ENCODE data around the gene CASTOR1.

The CASTOR1 gene

DNA sequence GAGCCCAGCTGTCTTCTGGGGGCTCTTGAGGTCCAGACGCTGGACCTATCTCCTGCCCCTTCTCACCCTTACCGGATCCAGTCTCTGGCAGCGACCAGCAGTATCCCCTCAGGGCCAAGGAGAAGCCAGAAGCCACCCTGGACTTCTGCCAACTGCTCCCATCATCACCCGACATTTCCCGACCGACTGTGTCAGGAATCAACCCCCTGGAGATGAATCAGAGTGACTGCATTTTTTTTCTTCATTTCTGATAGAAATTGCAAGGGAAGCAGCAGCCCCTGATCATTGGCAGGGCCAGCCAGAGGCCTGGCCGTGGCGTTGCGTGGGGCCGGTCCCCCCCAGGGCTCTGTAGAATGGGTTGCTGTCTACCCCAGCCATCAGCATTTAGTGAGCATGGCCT lies 37.6 kb downstream of the CASTOR1 start:
- TF ChIP-seq, protein P1, sequence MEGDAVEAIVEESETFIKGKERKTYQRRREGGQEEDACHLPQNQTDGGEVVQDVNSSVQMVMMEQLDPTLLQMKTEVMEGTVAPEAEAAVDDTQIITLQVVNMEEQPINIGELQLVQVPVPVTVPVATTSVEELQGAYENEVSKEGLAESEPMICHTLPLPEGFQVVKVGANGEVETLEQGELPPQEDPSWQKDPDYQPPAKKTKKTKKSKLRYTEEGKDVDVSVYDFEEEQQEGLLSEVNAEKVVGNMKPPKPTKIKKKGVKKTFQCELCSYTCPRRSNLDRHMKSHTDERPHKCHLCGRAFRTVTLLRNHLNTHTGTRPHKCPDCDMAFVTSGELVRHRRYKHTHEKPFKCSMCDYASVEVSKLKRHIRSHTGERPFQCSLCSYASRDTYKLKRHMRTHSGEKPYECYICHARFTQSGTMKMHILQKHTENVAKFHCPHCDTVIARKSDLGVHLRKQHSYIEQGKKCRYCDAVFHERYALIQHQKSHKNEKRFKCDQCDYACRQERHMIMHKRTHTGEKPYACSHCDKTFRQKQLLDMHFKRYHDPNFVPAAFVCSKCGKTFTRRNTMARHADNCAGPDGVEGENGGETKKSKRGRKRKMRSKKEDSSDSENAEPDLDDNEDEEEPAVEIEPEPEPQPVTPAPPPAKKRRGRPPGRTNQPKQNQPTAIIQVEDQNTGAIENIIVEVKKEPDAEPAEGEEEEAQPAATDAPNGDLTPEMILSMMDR (IDR thresholded peaks at IDR 0.05; ENCODE audit: low read depth, low read length), result no peak
- H3K4me3 ChIP-seq (ENCODE audit: low read depth, low read length), result no peak overlapping the region

DNA sequence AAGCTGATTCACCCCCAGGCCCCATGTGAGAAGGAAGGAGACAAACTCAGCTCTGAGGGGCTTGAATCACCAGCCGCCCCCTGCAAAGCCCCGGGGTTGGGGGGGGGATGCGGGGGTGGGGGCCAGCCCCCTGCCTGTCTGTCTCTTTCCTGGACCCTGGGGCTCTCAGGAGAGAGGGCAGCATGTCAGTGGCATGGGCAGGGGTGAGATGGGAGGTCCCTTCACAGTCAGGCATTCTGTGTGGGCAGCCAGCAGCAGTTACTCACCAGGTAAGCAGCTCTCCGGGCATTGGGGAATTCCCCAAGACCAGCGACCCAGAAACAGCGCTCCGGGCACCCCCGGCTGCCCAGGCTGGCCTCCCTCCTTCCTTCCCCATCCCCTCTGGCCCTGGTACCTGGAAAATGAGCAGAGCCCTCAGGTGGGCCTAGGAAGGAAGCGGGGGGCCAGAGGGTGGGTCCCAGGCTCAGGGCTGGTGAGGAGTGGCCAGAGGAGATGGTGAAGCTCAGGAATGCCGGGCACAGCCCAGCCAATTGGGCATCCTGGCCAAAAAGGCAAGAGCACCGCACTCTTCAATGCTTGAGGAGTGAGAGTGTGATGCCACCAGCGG lies 38.5 kb downstream of the CASTOR1 start:
- H3K4me3 ChIP-seq (ENCODE audit: low read depth, low read length), result no peak overlapping the region
- TF ChIP-seq, protein P1 (IDR thresholded peaks at IDR 0.05; ENCODE audit: low read depth, low read length), result no peak

DNA sequence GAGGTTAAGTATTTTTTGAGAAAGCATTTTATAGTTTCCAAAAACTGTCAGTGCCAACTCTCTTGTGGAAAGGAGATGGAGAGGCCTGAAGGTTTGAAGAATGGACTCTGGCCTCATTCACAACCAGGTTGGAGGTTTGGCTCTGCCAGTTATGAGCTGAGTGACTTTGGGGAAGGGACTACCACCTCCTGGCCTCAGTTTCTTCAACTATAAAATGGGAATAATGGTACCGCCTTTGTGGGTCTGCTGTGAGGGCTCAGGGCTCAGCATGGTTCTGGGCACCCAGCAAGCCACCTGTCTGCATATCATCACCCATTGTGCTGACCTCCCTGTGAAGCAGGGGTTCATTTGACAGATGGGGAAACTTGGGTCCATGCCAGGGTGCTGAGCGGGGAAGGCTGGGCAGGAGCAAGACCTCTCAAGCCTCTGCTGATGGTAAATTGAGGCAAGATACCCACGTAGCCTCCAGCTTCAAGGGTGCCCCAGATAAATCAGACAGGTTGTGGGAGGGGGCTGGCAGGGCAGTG lies 39.2 kb downstream of the CASTOR1 start:
- TF ChIP-seq, protein P1 (IDR thresholded peaks at IDR 0.05; ENCODE audit: low read depth, low read length), result no peak
- no peak overlapping the region for H3K4me3 ChIP-seq (ENCODE audit: low read depth, low read length)

DNA sequence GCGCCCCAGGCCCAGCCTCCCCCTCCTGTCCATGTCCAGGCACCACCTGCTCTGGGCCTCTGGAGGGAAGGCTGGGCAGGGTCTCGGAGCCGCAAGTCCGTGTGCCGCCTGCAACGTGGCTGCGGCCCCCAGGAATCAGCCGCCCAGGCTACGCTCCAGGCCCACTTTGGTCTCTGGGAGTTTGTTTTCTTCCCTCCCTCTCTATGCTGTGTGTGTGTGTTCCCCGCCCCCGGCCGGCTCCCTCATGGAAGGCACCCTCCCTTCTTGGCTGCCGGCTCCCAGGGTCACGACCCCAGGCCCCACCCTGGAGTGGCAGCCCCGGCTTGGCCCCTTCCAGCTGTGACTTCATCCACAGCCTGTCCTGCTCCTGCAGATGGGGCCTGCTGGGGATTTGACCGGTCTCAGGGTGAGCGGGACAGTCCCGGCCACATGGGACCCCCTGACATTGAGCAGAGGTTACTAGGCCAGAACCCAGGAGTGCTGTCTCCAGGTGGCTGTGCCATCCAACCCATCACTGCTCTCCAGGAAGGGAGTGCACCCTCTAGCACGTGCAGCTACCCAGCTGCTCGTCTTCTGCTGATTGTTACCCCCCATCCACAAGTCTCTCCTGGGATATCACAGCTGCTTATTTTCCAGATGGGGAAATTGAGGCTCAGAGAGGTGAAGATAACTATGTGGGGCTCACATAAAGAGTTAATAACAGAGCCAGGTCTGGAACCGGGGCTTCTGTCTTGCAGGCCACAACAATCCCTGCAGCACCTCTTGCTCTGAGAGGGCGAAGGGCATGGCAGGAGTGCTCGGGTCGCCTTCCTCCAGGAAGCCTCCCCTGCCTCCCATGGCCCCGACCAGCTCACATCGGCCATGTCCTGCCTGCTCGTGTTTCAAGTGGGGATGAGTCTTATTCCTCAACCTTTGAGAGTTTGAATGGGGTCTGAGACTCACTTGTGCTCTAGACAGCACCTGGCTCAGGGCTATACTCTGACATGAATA lies 40.0 kb downstream of the CASTOR1 start:
- TF ChIP-seq, protein P1 (IDR thresholded peaks at IDR 0.05; ENCODE audit: low read depth, low read length), result no peak
- no peak overlapping the region for H3K4me3 ChIP-seq (ENCODE audit: low read depth, low read length)

DNA sequence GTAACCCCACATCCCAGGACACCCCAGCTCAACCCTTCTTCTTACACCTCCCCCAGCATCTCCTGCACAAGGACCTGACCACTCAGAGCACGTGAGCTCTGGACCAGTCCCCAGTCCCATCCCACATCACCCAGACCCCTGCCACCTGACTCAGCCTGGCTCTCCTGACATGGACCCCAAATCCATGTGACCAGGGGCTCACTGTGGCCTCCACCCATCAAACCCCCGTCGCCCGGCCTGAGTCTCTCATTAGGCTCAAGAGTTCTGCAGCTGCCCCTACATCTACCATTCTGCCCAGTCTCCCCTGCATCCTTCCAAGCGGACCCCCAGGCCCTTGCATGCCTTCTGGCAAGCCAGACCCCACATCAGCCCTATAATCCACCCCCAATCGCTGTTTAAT lies 40.8 kb downstream of the CASTOR1 start:
- no peak overlapping the region for H3K4me3 ChIP-seq (ENCODE audit: low read depth, low read length)
- TF ChIP-seq, protein P1 (IDR thresholded peaks at IDR 0.05; ENCODE audit: low read depth, low read length), result no peak

DNA sequence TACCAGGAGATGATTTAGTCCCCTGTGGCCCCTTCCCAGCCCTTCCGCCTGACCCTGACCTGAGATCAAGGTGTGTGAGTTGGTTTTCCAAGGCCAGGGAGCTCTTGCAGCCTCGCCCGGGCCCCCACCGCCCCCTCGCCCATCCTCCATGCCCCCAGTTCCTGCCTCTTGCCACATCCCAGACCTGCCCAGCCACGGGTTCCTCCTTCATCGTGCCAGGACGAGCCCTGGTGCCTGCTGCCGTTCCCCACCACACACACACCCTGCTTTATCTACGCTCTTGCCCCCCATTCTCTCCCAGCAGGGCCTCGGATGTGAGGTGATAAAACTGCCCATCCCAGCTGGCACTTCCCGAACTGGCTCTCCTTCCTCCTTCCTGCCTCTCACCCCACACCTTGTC lies 41.3 kb downstream of the CASTOR1 start:
- no peak overlapping the region for H3K4me3 ChIP-seq (ENCODE audit: low read depth, low read length)
- TF ChIP-seq, protein P1 (IDR thresholded peaks at IDR 0.05; ENCODE audit: low read depth, low read length), result no peak

DNA sequence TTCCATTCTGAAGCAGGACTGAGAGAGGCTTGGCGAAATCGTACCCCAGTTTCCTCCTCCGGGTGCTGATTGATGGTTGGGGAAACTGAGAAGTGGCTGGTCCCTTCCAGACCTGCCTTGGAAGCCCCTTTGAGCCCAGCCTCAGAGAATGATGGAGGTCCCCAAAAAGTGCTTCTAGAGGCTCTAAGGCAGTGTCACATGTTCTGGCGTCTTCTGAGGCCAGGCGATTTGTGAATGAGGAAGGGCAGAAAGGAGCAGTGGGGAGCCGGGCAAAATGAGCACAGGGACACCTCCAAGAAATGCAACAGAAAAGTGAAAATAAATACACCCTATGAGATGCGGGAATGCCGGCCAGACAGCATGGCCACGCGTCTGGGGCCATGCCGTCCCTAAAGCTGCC lies 41.7 kb downstream of the CASTOR1 start:
- peak overlapping the region; percentile 83 for H3K4me3 ChIP-seq (ENCODE audit: low read depth, low read length)

More for the DNA sequence above, 41.7 kb downstream of the CASTOR1 start:
- TF ChIP-seq, protein P1 (IDR thresholded peaks at IDR 0.05; ENCODE audit: low read depth, low read length), result no peak
